HepG2 (cell line): ENCODE data around the gene IVD. TPM values are rescaled to one million over a fixed set of nuclear protein-coding genes. Genes with fewer than 3 reads are reported as not detected.

Source experiments
- ATAC-seq: fragments of 200-7000 bp; cut with Tn5 transposase; 3 replicates; pipeline ENCODE4 v1.9.1; 2020; ENCODE audit warnings: mild to moderate bottlenecking, moderate library complexity
- BruUV-seq: library from RNA; stranded (reverse); fragments of 400-500 nt; replicated peaks from 2 replicates; lab custom pipeline; 2021; lab: Mats Ljungman, UMichigan
- CTCF ChIA-PET: fragments of 300-600 bp; formaldehyde crosslinking; extraction: SDS; loops from one replicate; lab custom pipeline; 2021; ENCODE audit warnings: low total read pairs, inconsistent platforms, low intra/inter-chr PET ratio; lab: Yijun Ruan, JAX
- POLR2A ChIA-PET: fragments of 350-600 bp; sonication (Branson Sonifier 250); formaldehyde crosslinking; loops from one replicate; lab custom pipeline; 2020; ENCODE audit warnings: antibody characterized with exemption, inconsistent platforms; lab: Yijun Ruan, JAX
- DNase-seq: peaks from one replicate; pipeline ENCODE4 v3.0.0-alpha.2; 2015; ENCODE audit warnings: low spot score
- FAIRE-seq: peaks from 3 replicates; lab custom pipeline; 2011; peaks lifted over from hg19 to GRCh38; lab: Jason Lieb, UNC
- H2AFZ ChIP-seq: one replicate; pipeline ENCODE4 v1.6.1; 2011; ENCODE audit warnings: low read length, inconsistent platforms
- H3K27ac ChIP-seq: fragments of 300-600 bp; 3 replicates; pipeline ENCODE4 v1.8.0; 2011; ENCODE audit warnings: mixed run types, mild to moderate bottlenecking, mixed read lengths, low read length, inconsistent platforms; ENCODE audit not compliant: insufficient read depth; ENCODE audit errors: extremely low read length
- H3K27me3 ChIP-seq, 2 experiments: fragments of 200-600 bp in 1 of 2; 2 replicates in 1 of 2; 3 replicates in 1 of 2; pipeline versions ENCODE4 v1.6.0 to v1.8.0; 2011; ENCODE audit warnings: low read length in 2 of 2, mild to moderate bottlenecking in 2 of 2, moderate library complexity in 2 of 2, inconsistent platforms in 1 of 2; ENCODE audit not compliant: insufficient read depth in 2 of 2, control insufficient read depth in 1 of 2
- H3K36me3 ChIP-seq, 2 experiments: fragments of 200-600 bp in 1 of 2; replicated peaks in 1 of 2; 2 replicates in 1 of 2; 3 replicates in 1 of 2; pipeline versions ENCODE4 v1.5.1 to v1.8.0; 2011; ENCODE audit warnings: low read length in 2 of 2, inconsistent platforms in 1 of 2; ENCODE audit not compliant: insufficient read depth in 2 of 2, control insufficient read depth in 1 of 2
- H3K4me1 ChIP-seq: 2 replicates; pipeline ENCODE4 v1.5.1; 2012; ENCODE audit warnings: low read length, inconsistent platforms; ENCODE audit not compliant: insufficient read depth
- H3K4me2 ChIP-seq: 2 replicates; pipeline ENCODE4 v1.6.0; 2011; ENCODE audit warnings: low read depth, low read length, inconsistent platforms
- H3K4me3 ChIP-seq, 3 experiments: fragments of 200-600 bp in 1 of 3; sonication (generic), shearing (Covaris generic) in 1 of 3; replicated peaks in 1 of 3; 2 replicates each; pipeline ENCODE4 v1.5.1; 2011 to 2016; ENCODE audit warnings: low read length in 3 of 3, inconsistent platforms in 2 of 3, low read depth in 2 of 3, mild to moderate bottlenecking in 2 of 3, control low read depth in 1 of 3, mixed read lengths in 1 of 3; ENCODE audit not compliant: insufficient read depth in 1 of 3
- H3K79me2 ChIP-seq: one replicate; pipeline ENCODE4 v1.6.1; 2011; ENCODE audit warnings: low read length, inconsistent platforms; ENCODE audit not compliant: insufficient read depth
- H3K9ac ChIP-seq: 2 replicates; pipeline ENCODE4 v1.6.0; 2011; ENCODE audit warnings: mild to moderate bottlenecking, low read depth, low read length, inconsistent platforms; ENCODE audit not compliant: insufficient read depth
- H3K9me3 ChIP-seq: 2 replicates; pipeline ENCODE4 v1.5.1; 2012; ENCODE audit warnings: mild to moderate bottlenecking, low read length
- H4K20me1 ChIP-seq: 2 replicates; pipeline ENCODE4 v1.6.0; 2011; ENCODE audit warnings: inconsistent platforms, mild to moderate bottlenecking, low read length, moderate library complexity; ENCODE audit not compliant: insufficient read depth
- ARID4A ChIP-seq: sonication (generic); formaldehyde crosslinking; IDR thresholded peaks from 2 replicates; pipeline ENCODE4 v1.5.0; 2020; ENCODE audit warnings: mild to moderate bottlenecking, missing genetic modification reagents, borderline replicate concordance
- GATAD2A ChIP-seq: IDR thresholded peaks from 2 replicates; pipeline ENCODE4 v1.6.1; 2016
- IKZF1 ChIP-seq: fragments of 450-650 bp; IDR thresholded peaks from 2 replicates; pipeline ENCODE4 v1.7.1; 2016
- MEIS2 ChIP-seq: sonication (generic); formaldehyde crosslinking; IDR thresholded peaks from 2 replicates; pipeline ENCODE4 v1.9.0; 2021; ENCODE audit warnings: mild to moderate bottlenecking, missing genetic modification reagents
- PLSCR1 ChIP-seq: sonication (generic); formaldehyde crosslinking; IDR thresholded peaks from 2 replicates; pipeline ENCODE4 v1.5.0; 2020; ENCODE audit warnings: missing genetic modification reagents, mild to moderate bottlenecking, borderline replicate concordance
- PRMT3 ChIP-seq: sonication (generic); formaldehyde crosslinking; IDR thresholded peaks from 2 replicates; pipeline ENCODE4 v1.8.1; 2022; ENCODE audit warnings: low read depth, mild to moderate bottlenecking, moderate library complexity, missing genetic modification reagents, borderline replicate concordance
- SIN3B ChIP-seq: fragments of 150-350 bp; IDR thresholded peaks from 2 replicates; pipeline ENCODE4 v1.6.1; 2014; ENCODE audit warnings: low read length
- SRY ChIP-seq: sonication (generic); formaldehyde crosslinking; IDR thresholded peaks from 2 replicates; pipeline ENCODE4 v1.8.0; 2022; ENCODE audit warnings: mild to moderate bottlenecking, missing genetic modification reagents
- ZMYM3 ChIP-seq: sonication (generic); formaldehyde crosslinking; IDR thresholded peaks from 2 replicates; pipeline ENCODE4 v1.5.1; 2020; ENCODE audit warnings: mild to moderate bottlenecking, missing genetic modification reagents
- ZNF616 ChIP-seq: sonication (generic); formaldehyde crosslinking; IDR thresholded peaks from 2 replicates; pipeline ENCODE4 v1.5.0; 2020; ENCODE audit warnings: low read depth, mild to moderate bottlenecking, missing genetic modification reagents
- ZNF772 ChIP-seq: sonication (generic); formaldehyde crosslinking; IDR thresholded peaks from 2 replicates; pipeline ENCODE4 v1.5.0; 2020; ENCODE audit warnings: mild to moderate bottlenecking, missing genetic modification reagents
- WGBS: methylation state at CpG from one replicate; pipeline ENCODE4 v1.1.6; 2017; ENCODE audit warnings: low lambda C conversion rate; 5-methylcytosine and 5-hydroxymethylcytosine counted together
- in situ Hi-C: cut with HindIII; loops from 2 replicates; pipeline ENCODE4 v1.10.0; 2017; ENCODE audit warnings: low pct_unique_long_range_greater_than_20kb; ENCODE audit not compliant: extremely low pct_ligation_motif_present
- intact Hi-C: fragments of 100-400 bp; cut with micrococcal nuclease; formaldehyde crosslinking; loops from one replicate; pipeline ENCODE4 v1.10.0; 2022; ENCODE audit not compliant: unreplicated experiment
- polyA plus RNA-seq, 8 experiments: library from polyadenylated mRNA; depleted of rRNA in 3 of 8; stranded (reverse) in 7 of 8; unstranded in 1 of 8; fragments of >200 nt; fragmentation: Illumina TruSeq in 4 of 8; extraction: Trizol in 4 of 8; gene quantifications; 2 replicates each; pipeline versions ENCODE4 v1.2.1 to v1.2.3, GENCODE V29; 2011 to 2016; ENCODE audit warnings: low read depth in 4 of 8, missing spikeins in 1 of 8, mixed read lengths in 1 of 8; ENCODE audit not compliant: insufficient read depth in 1 of 8
- total RNA-seq, 5 experiments: library from RNA; depleted of rRNA; stranded (reverse); fragments of >200 nt; fragmentation: Illumina TruSeq; extraction: Trizol; gene quantifications; 2 replicates each; pipeline ENCODE4 v1.2.3, GENCODE V29; 2016; ENCODE audit warnings: low read depth in 1 of 5
- TF ChIP-seq, protein P1 (sequence below): IDR thresholded peaks from 2 replicates; pipeline ENCODE4 v1.6.1; 2012; ENCODE audit warnings: low read length, improper control_type of control experiment

Gene IVD
- total and polyA plus RNA-seq, 2 of the 13 experiments (the other 11 are each of a cell fraction or from before 2014, with no cell fraction given) = 48.0 to 53.9 TPM

GRCh38 chr15:40367686-40368611 lies 37.6 kb upstream of the IVD start (continued):
- TF ChIP-seq ZNF616 (CRISPR knock-in tag) = peak; percentile 92
- TF ChIP-seq GATAD2A (CRISPR knock-in tag) = peak; percentile 34; the same call in 1 of the 2 replicates
- TF ChIP-seq ZMYM3 = no peak

GRCh38 chr15:40368719-40369473 lies 36.7 kb upstream of the IVD start:
- ATAC-seq (no peak), DNase-seq (no peak), FAIRE-seq (no peak)
- Histone ChIP-seq H3K4me3 (no peak overlapping the region; a peak in 1 of 6 replicates), H3K79me2 (no peaks in the 10 kb centered on the region), H3K9me3 (no peaks in the 10 kb centered on the region), H3K4me2 (no peak overlapping the region), H3K36me3 (no peaks in the 10 kb centered on the region), H3K27ac (no peak overlapping the region), H4K20me1 (no peaks in the 10 kb centered on the region), H3K4me1 (no peaks in the 10 kb centered on the region), H2AFZ (no peak overlapping the region), H3K27me3 (peaks cover 12 to 77% of the 10 kb centered on the region in 2 experiments), H3K9ac (no peak overlapping the region)
- CTCF ChIA-PET = interaction anchor here (1.7 to 3.0 kb wide), 3 partner anchors 24 to 52 kb away, joined by 5 to 32 read pairs (median 8); no protein-coding TSS in a partner anchor
- in situ Hi-C loops = no loop called here
- intact Hi-C loops = loop anchor here (1.0 kb wide), 1 partner anchor 53 kb away; no protein-coding TSS in a partner anchor
- WGBS = 45% methylated on average over 12 of the region's 24 CpGs
- BruUV-seq = no TSS peak
- POLR2A ChIA-PET = interaction anchor here (0.6 to 4.4 kb wide), 3 partner anchors 14 to 52 kb away, joined by 3 to 16 read pairs (median 4); partner anchors contain the start of genes IVD and KNSTRN
- TF ChIP-seq IKZF1 (no peak), SIN3B (no peak), PLSCR1 (no peak), SRY (CRISPR knock-in tag) (no peak), MEIS2 (CRISPR knock-in tag) (no peak), ARID4A (CRISPR knock-in tag) (no peak), ZNF772 (CRISPR knock-in tag) (0 out of 2 replicates have a peak, but pooled peaks have one; percentile 1), PRMT3 (CRISPR knock-in tag) (no peak)
- TF ChIP-seq, protein P1, sequence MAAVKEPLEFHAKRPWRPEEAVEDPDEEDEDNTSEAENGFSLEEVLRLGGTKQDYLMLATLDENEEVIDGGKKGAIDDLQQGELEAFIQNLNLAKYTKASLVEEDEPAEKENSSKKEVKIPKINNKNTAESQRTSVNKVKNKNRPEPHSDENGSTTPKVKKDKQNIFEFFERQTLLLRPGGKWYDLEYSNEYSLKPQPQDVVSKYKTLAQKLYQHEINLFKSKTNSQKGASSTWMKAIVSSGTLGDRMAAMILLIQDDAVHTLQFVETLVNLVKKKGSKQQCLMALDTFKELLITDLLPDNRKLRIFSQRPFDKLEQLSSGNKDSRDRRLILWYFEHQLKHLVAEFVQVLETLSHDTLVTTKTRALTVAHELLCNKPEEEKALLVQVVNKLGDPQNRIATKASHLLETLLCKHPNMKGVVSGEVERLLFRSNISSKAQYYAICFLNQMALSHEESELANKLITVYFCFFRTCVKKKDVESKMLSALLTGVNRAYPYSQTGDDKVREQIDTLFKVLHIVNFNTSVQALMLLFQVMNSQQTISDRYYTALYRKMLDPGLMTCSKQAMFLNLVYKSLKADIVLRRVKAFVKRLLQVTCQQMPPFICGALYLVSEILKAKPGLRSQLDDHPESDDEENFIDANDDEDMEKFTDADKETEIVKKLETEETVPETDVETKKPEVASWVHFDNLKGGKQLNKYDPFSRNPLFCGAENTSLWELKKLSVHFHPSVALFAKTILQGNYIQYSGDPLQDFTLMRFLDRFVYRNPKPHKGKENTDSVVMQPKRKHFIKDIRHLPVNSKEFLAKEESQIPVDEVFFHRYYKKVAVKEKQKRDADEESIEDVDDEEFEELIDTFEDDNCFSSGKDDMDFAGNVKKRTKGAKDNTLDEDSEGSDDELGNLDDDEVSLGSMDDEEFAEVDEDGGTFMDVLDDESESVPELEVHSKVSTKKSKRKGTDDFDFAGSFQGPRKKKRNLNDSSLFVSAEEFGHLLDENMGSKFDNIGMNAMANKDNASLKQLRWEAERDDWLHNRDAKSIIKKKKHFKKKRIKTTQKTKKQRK = no peak
